GM18951 (cell line): Measurements from ENCODE around the gene MRPL52.
"Not testable (repeated sequence)": the region's sequence is repeated elsewhere in the genome, so short reads cannot be mapped to it uniquely, and the experiment has no call there.

Experiments used
- POLR2A ChIP-seq: IDR thresholded peaks from 4 replicates; pipeline ENCODE4 v1.6.1; 2011; ENCODE audit warnings: mild to moderate bottlenecking; ENCODE audit not compliant: insufficient read length, insufficient read depth; ENCODE audit errors: extremely low read depth
- in situ Hi-C: fragments of 300-500 bp; cut with MboI; formaldehyde crosslinking; loops from one replicate; pipeline ENCODE4 v1.12.0; 2022; ENCODE audit warnings: low sequenced_read_pairs, mixed read lengths, inconsistent platforms; ENCODE audit not compliant: unreplicated experiment

Gene MRPL52

GRCh38 chr14:22798528-22798927, 31.2 kb upstream of the MRPL52 start:
- in situ Hi-C loops = no loop called here
- no peak for TF ChIP-seq POLR2A

- TF ChIP-seq POLR2A = no peak
These were observed 29.3 kb upstream of the MRPL52 start for GRCh38 chr14:22800346-22800745.

GRCh38 chr14:22801716-22802115, 28.0 kb upstream of the MRPL52 start:
- no peak for TF ChIP-seq POLR2A
- in situ Hi-C loops = no loop called here

More at GRCh38 chr14:22800346-22800745, 29.3 kb upstream of the MRPL52 start:
- in situ Hi-C loops = no loop called here

GRCh38 chr14:22802860-22803686, 26.6 kb upstream of the MRPL52 start:
- in situ Hi-C loops = no loop called here
- peak; percentile 10 for TF ChIP-seq POLR2A

GRCh38 chr14:22803687-22803974, 26.1 kb upstream of the MRPL52 start:
- in situ Hi-C loops = no loop called here

GRCh38 chr14:22805235-22805634, 24.5 kb upstream of the MRPL52 start:
- in situ Hi-C loops = not testable (repeated sequence)

More at GRCh38 chr14:22803687-22803974, 26.1 kb upstream of the MRPL52 start:
- peak; percentile 20 for TF ChIP-seq POLR2A

GRCh38 chr14:22807432-22808087, 22.1 kb upstream of the MRPL52 start:
- no peak for TF ChIP-seq POLR2A
- in situ Hi-C loops = no loop called here

- no peak for TF ChIP-seq POLR2A
- in situ Hi-C loops = no loop called here
These were observed 21.1 kb upstream of the MRPL52 start for GRCh38 chr14:22808388-22809209.

- in situ Hi-C loops = no loop called here
These were observed 18.0 kb upstream of the MRPL52 start for GRCh38 chr14:22811722-22812121.

GRCh38 chr14:22812744-22813143, 16.9 kb upstream of the MRPL52 start:
- in situ Hi-C loops = no loop called here
- no peak for TF ChIP-seq POLR2A

More at GRCh38 chr14:22811722-22812121, 18.0 kb upstream of the MRPL52 start:
- TF ChIP-seq POLR2A = no peak

GRCh38 chr14:22813145-22813544, 16.5 kb upstream of the MRPL52 start:
- no peak for TF ChIP-seq POLR2A

GRCh38 chr14:22814373-22814772, 15.3 kb upstream of the MRPL52 start:
- in situ Hi-C loops = no loop called here
- no peak for TF ChIP-seq POLR2A

More at GRCh38 chr14:22813145-22813544, 16.5 kb upstream of the MRPL52 start:
- in situ Hi-C loops = no loop called here
